Lung (tissue), 12 donors: ENCODE measurements around the gene EXOC1L. TPM values are rescaled to one million over a fixed set of nuclear protein-coding genes. Genes with fewer than 3 reads are reported as not detected.
A peak's percentile ranks its signal among the peaks of the same experiment; 100 is the strongest.

Experiments used
- ATAC-seq: fragments of 200-7000 bp; cut with Tn5 transposase; one replicate; pipeline ENCODE4 v1.9.1; 2020; ENCODE audit warnings: moderate number of reproducible peaks; ENCODE audit not compliant: insufficient read depth, low FRiP score
- DNase-seq, 3 donors: peaks; one replicate each; pipeline ENCODE4 v3.0.0-alpha.2; 2013 to 2017
- H3K27ac ChIP-seq, 2 donors: one replicate each; pipeline ENCODE4 v1.5.1; 2013; ENCODE audit warnings: mild to moderate bottlenecking in 2 of 2, moderate library complexity in 2 of 2, control low read depth in 1 of 2, inconsistent platforms in 1 of 2, low read depth in 1 of 2, low read length in 1 of 2
- H3K27me3 ChIP-seq, 3 donors: one replicate each; pipeline ENCODE4 v1.5.1; 2013; ENCODE audit warnings: low read length in 2 of 3; ENCODE audit not compliant: control insufficient read depth in 3 of 3, insufficient read depth in 3 of 3
- H3K36me3 ChIP-seq, 4 donors: one replicate each; pipeline ENCODE4 v1.5.1; 2013; ENCODE audit warnings: low read length in 4 of 4, mild to moderate bottlenecking in 1 of 4, moderate library complexity in 1 of 4; ENCODE audit not compliant: control insufficient read depth in 4 of 4, insufficient read depth in 4 of 4
- H3K4me1 ChIP-seq, 5 donors: one replicate each; pipeline ENCODE4 v1.5.1; 2013; ENCODE audit warnings: low read length in 5 of 5, mild to moderate bottlenecking in 2 of 5, moderate library complexity in 1 of 5; ENCODE audit not compliant: control insufficient read depth in 5 of 5, insufficient read depth in 5 of 5
- H3K4me3 ChIP-seq: one replicate; pipeline ENCODE4 v1.5.1; 2013; ENCODE audit warnings: mild to moderate bottlenecking, control low read depth, moderate library complexity
- H3K9ac ChIP-seq, 2 donors: one replicate each; pipeline ENCODE4 v1.5.1; 2013; ENCODE audit warnings: low read length in 2 of 2, control low read depth in 1 of 2; ENCODE audit not compliant: insufficient read depth in 1 of 2
- H3K9me3 ChIP-seq, 4 donors: one replicate each; pipeline ENCODE4 v1.5.1; 2013; ENCODE audit warnings: low read length in 3 of 4, mild to moderate bottlenecking in 1 of 4, moderate library complexity in 1 of 4; ENCODE audit not compliant: control insufficient read depth in 4 of 4, insufficient read depth in 3 of 4
- CTCF ChIP-seq: IDR thresholded peaks from 2 replicates; pipeline ENCODE4 v1.5.1; 2012; ENCODE audit warnings: mild to moderate bottlenecking; ENCODE audit errors: control extremely low read depth, extremely low read depth
- whole genome bisulfite sequencing, 2 donors: extraction: QIAGEN DNeasy Blood & Tissue Kit; methylation state at CpG; one replicate each; pipeline ENCODE4 v1.1.7; 2013; 5-methylcytosine and 5-hydroxymethylcytosine counted together
- polyA plus RNA-seq, 2 donors: library from polyadenylated mRNA; stranded (reverse); fragments of 200-250 nt; gene quantifications; one replicate each; pipeline ENCODE4 v1.2.1, GENCODE V29; 2013
- total RNA-seq, 2 donors: library from RNA; depleted of rRNA in 1 of 2; stranded (reverse); fragments of >200 nt in 1 of 2; gene quantifications; one replicate each; pipeline ENCODE4 v1.2.1, GENCODE V29; 2014 to 2021
- donor health status: control.
- donor health status: control.
- donor health status: Bipolar disorder and iron deficiency.
- donor health status: healthy.
- donor health status: DM: yes; HTN: yes; CAD: no.

EXOC1L gene
- total and polyA plus RNA-seq, 4 donors: not detected

DNA sequence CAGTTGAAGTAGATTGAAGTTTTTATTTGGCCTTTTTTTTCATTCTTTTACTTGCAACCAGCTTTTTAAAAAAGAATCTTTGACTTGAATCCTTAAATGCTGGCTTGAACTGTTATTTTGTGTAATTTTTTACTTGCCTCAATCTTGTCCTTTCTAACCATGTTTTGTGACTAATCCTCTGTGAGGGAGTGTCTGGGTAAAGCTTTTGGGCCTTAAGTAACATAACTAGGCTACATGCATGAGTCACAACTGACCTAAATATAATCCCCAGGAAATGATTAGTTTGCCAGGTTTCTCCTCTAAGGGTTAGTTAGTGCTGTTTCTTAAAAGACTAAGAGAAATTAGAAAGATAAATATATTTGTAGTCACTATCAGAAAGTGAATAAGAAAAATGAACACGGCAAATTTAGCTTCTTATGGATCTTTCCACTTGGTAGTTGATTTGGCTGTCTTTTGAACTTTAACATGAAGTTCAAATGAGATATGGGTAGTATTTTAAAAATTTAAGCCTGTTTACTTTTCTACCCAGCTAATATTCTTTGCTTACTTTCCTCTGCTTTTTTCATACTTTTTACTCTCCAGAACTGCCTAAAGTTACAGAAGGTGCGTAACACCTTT is 46.8 kb downstream of the EXOC1L start:
- ATAC-seq (peak; percentile 77), DNase-seq (no peak)
- Histone ChIP-seq H3K9ac (no peak overlapping the region), H3K9me3 (no peaks in the 10 kb centered on the region), H3K27ac (peak overlapping the region in 1 of 2 donors; percentile 21), H3K36me3 (peaks cover 9 to 40% (median 19%) of the 10 kb centered on the region in 4 donors), H3K27me3 (no peaks in the 10 kb centered on the region), H3K4me3 (no peak overlapping the region), H3K4me1 (peaks cover 0 to 6% (median 0%) of the 10 kb centered on the region in 5 donors)
- TF ChIP-seq CTCF: no peak
- 55 to 60% methylated on average over 2 of the region's 2 CpGs for WGBS, 2 donors

DNA sequence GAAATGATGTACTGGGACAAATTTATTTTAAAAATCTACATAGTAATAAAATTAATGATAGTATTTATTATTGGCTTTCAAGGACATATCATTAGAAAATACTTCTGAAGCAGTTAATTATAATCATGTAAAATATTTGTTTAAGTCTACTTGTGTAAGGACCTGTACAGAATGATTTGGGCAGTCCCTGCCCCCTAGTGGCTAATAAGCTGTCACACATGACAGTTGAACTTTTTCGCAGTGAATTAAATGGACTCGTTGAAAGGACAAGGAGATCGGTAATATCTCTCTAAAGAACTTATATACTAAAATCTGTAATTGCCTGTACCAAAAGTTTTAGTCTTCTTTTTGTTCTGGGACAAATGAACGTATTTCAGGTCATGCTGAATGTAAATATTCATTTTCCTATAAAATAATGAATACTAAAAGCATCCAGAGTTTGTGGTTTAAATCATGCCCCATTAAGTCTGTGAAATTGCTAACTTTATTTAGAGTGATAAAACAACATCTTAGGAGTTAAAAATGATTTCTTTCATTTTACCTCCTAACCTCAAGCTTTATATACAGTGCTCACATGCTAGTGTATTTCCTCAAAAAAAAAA is 47.5 kb downstream of the EXOC1L start:
- TF ChIP-seq CTCF: peak; percentile 67
- Histone ChIP-seq H3K9me3 (no peaks in the 10 kb centered on the region), H3K27me3 (no peaks in the 10 kb centered on the region), H3K4me1 (peaks cover 0 to 7% (median 0%) of the 10 kb centered on the region in 5 donors), H3K4me3 (no peak overlapping the region), H3K27ac (no peak overlapping the region), H3K9ac (no peak overlapping the region), H3K36me3 (peaks cover 10 to 40% (median 20%) of the 10 kb centered on the region in 4 donors)
- ATAC-seq (peak; percentile 74), DNase-seq (peak in 2 of 3 donors; percentile 66 to 68)
- 11 to 18% methylated on average over 4 of the region's 4 CpGs for WGBS, 2 donors

DNA sequence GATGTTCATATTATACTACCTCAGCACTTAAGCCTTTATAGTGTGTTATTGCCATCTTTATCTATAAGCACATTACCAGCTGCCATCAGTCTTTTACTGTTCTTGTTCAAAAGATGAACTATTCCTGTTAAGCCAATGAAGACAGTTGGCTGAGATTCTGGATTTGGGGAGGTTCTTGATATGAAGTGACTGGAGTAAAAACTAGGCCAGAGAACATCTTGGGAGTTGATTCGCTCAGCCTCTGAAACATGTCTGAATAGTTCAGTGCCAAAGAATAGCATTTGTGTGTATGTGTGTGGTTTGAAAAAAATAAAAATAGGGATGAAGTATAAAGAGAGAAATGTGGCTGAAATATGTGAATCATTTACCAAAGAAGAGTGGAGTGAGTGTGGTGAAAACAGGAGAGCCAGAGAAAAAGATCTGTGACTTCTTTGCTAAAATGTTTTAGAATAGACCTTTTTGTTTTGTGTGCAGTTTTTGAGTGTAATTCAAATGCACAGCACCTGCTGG is 49.0 kb downstream of the EXOC1L start:
- TF ChIP-seq CTCF: no peak
- H3K9me3 ChIP-seq: no peaks in the 10 kb centered on the region
- no peaks in the 10 kb centered on the region for H3K27me3 ChIP-seq
- H3K4me1 ChIP-seq: peaks cover 0 to 7% (median 0%) of the 10 kb centered on the region in 5 donors
- H3K36me3 ChIP-seq: peaks cover 6 to 40% (median 24%) of the 10 kb centered on the region in 4 donors
- DNase-seq (no peak), ATAC-seq (no peak)
- no peak overlapping the region for H3K4me3 ChIP-seq
- no peak overlapping the region for H3K27ac ChIP-seq
- H3K9ac ChIP-seq: no peak overlapping the region
- WGBS, 2 donors: 95 to 98% methylated on average over 1 of the region's 1 CpG
